CD4-positive, alpha-beta T cell treated with Interleukin-6 for 4 hours (primary cell): ENCODE measurements around the gene TAF1B.
A peak's percentile ranks its signal among the peaks of the same experiment; 100 is the strongest.

Source experiments
- DNase-seq: peaks from one replicate; pipeline ENCODE4 v3.0.0-alpha.2; 2020; ENCODE audit warnings: mixed read lengths

TAF1B gene

GRCh38 chr2:9968553-9969497, 125.6 kb downstream of the TAF1B start:
- no peak for DNase-seq

- no peak for DNase-seq
These were observed 127.1 kb downstream of the TAF1B start for GRCh38 chr2:9970200-9971044.

GRCh38 chr2:9971105-9971818, 128.0 kb downstream of the TAF1B start:
- DNase-seq, result no peak

- no peak for DNase-seq
These were observed 128.6 kb downstream of the TAF1B start for GRCh38 chr2:9971890-9972289.

GRCh38 chr2:9972621-9973479, 129.6 kb downstream of the TAF1B start:
- DNase-seq, result no peak

- no peak for DNase-seq
These were observed 130.4 kb downstream of the TAF1B start for GRCh38 chr2:9973690-9974089.

GRCh38 chr2:9974343-9974742, 131.1 kb downstream of the TAF1B start:
- DNase-seq, result no peak

- no peak for DNase-seq
These were observed 132.1 kb downstream of the TAF1B start for GRCh38 chr2:9975328-9975727.

- no peak for DNase-seq
These were observed 132.7 kb downstream of the TAF1B start for GRCh38 chr2:9975805-9976447.

- DNase-seq, result peak; percentile 20
These were observed 136.7 kb downstream of the TAF1B start for GRCh38 chr2:9979977-9980376.

GRCh38 chr2:9980520-9980919, 137.2 kb downstream of the TAF1B start:
- DNase-seq, result no peak

- DNase-seq, result no peak
These were observed 138.4 kb downstream of the TAF1B start for GRCh38 chr2:9981655-9982054.

GRCh38 chr2:9982248-9982647, 139.0 kb downstream of the TAF1B start:
- DNase-seq, result no peak

GRCh38 chr2:9982891-9983290, 139.6 kb downstream of the TAF1B start:
- no peak for DNase-seq

- no peak for DNase-seq
These were observed 140.3 kb downstream of the TAF1B start for GRCh38 chr2:9983401-9984216.
